ENCODE results near the gene NOCT. TPM values are rescaled to one million over a fixed set of nuclear protein-coding genes. Genes with fewer than 3 reads are reported as not detected.

NOCT gene
- total and polyA plus RNA-seq, 2 donors (not counting 3 experiments of a cell fraction or from before 2014, with no cell fraction given): 7.6 to 20.1 TPM

DNA sequence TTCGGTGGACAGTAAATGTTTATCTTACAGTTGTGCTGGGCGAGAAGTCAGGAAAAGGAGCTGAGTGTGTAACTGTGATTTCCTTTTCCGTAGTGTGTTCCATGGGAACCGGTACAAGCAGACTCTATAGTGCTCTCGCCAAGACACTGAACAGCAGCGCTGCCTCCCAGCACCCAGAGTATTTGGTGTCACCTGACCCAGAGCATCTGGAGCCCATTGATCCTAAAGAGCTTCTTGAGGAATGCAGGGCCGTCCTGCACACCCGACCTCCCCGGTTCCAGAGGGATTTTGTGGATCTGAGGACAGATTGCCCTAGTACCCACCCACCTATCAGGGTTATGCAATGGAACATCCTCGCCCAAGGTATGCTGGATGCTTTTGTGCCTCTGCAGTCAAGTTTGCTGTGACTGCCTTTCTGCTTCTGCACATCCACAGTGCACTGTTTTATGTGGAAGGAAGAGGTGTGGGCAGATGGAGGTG is 27.4 kb downstream of the NOCT start:
- dilution Hi-C loops (cut with MboI; ENCODE audit: extremely low pct_ligation_motif_present, low sequenced_read_pairs): no loop called here
- DNase-seq (ENCODE audit: low read depth, low spot score) (peak; percentile 91), FAIRE-seq (peak; percentile 79)
- TF ChIP-seq, protein P1, sequence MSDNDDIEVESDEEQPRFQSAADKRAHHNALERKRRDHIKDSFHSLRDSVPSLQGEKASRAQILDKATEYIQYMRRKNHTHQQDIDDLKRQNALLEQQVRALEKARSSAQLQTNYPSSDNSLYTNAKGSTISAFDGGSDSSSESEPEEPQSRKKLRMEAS (IDR thresholded peaks at IDR 0.05; ENCODE audit: insufficient read depth, insufficient read length): no peak
- TF ChIP-seq MYC (IDR thresholded peaks at IDR 0.05; ENCODE audit: low read depth, low read length): no peak
- TF ChIP-seq JUN (IDR thresholded peaks at IDR 0.05; ENCODE audit: borderline replicate concordance, insufficient read depth, insufficient read length, low read depth): no peak
- TF ChIP-seq, protein P2, sequence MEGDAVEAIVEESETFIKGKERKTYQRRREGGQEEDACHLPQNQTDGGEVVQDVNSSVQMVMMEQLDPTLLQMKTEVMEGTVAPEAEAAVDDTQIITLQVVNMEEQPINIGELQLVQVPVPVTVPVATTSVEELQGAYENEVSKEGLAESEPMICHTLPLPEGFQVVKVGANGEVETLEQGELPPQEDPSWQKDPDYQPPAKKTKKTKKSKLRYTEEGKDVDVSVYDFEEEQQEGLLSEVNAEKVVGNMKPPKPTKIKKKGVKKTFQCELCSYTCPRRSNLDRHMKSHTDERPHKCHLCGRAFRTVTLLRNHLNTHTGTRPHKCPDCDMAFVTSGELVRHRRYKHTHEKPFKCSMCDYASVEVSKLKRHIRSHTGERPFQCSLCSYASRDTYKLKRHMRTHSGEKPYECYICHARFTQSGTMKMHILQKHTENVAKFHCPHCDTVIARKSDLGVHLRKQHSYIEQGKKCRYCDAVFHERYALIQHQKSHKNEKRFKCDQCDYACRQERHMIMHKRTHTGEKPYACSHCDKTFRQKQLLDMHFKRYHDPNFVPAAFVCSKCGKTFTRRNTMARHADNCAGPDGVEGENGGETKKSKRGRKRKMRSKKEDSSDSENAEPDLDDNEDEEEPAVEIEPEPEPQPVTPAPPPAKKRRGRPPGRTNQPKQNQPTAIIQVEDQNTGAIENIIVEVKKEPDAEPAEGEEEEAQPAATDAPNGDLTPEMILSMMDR (IDR thresholded peaks at IDR 0.05; ENCODE audit: extremely low read depth in 1 of 2, insufficient read depth in 1 of 2, low read depth in 1 of 2, low read length in 2 of 2): no peak
- TF ChIP-seq POLR2AphosphoS5 (IDR thresholded peaks at IDR 0.05; ENCODE audit: insufficient read depth, low read depth, low read length): no peak
- TF ChIP-seq FOS (IDR thresholded peaks at IDR 0.05; ENCODE audit: borderline replicate concordance, insufficient read depth, low read length): no peak
- no peak for TF ChIP-seq POLR2A (IDR thresholded peaks at IDR 0.05; ENCODE audit: low read depth, low read length)
- no peak for TF ChIP-seq GATA2 (IDR thresholded peaks at IDR 0.05; ENCODE audit: insufficient read depth, insufficient read length, low read depth, low read length)
- no peak for TF ChIP-seq EZH2 (IDR thresholded peaks at IDR 0.05; ENCODE audit: borderline replicate concordance, low read depth, low read length, severe bottlenecking)
- Histone ChIP-seq H3K27ac (ENCODE audit: insufficient read depth, low read depth, low read length) (no peak overlapping the region), H2AFZ (ENCODE audit: low read depth, low read length) (no peak overlapping the region), H3K27me3 (ENCODE audit: control insufficient read depth in 2 of 2, insufficient read depth in 2 of 2, low read length in 2 of 2) (no peaks in the 10 kb centered on the region), H3K36me3 (ENCODE audit: control insufficient read depth in 2 of 2, extremely low read depth in 1 of 2, insufficient read depth in 2 of 2, low read length in 2 of 2) (peaks cover 6 to 7% of the 10 kb centered on the region in 2 experiments), H3K9ac (replicated peaks; ENCODE audit: extremely low read depth, insufficient read depth, low read length) (no peak overlapping the region), H3K9me1 (replicated peaks; ENCODE audit: control insufficient read depth, extremely low read depth, insufficient read depth, low read length) (no peaks in the 10 kb centered on the region), H3K79me2 (ENCODE audit: control insufficient read depth, insufficient read depth, low read length) (peaks cover 44% of the 10 kb centered on the region), H3K4me2 (ENCODE audit: insufficient read depth, low read length) (no peak overlapping the region), H4K20me1 (replicated peaks; ENCODE audit: control insufficient read depth, extremely low read depth, insufficient read depth, low read length) (no peaks in the 10 kb centered on the region), H3K4me3 (replicated peaks in 1 of 3; ENCODE audit: insufficient read depth in 1 of 3, low read depth in 1 of 3, low read length in 3 of 3) (no peak overlapping the region), H3K4me1 (ENCODE audit: control insufficient read depth, extremely low read depth, insufficient read depth, low read length) (peaks cover 26% of the 10 kb centered on the region), H3K9me3 (replicated peaks; ENCODE audit: control insufficient read depth, insufficient read depth, low read length) (no peaks in the 10 kb centered on the region)
- ChIA-PET POLR2A (interaction anchor here (0.7 kb wide), 2 partner anchors 12 to 178 kb away, joined by 4 to 5 read pairs; no protein-coding TSS in a partner anchor), CTCF (interaction anchor here (0.6 to 7.8 kb wide), 6 partner anchors 10 to 614 kb away, joined by 3 to 140 read pairs (median 4); no protein-coding TSS in a partner anchor)
- no TSS peak for BruUV-seq (replicated peaks)
- intact Hi-C loops (cut with micrococcal nuclease): no loop called here

Data from endothelial cell of umbilical vein (primary cell).